GM12878 (cell line): ENCODE results near the gene ZNF777. TPM values are rescaled to one million over a fixed set of nuclear protein-coding genes. Genes with fewer than 3 reads are reported as not detected.

Experiments
- ATAC-seq: fragments of 200-7000 bp; cut with Tn5 transposase; 3 replicates; pipeline ENCODE4 v1.9.1; 2020; ENCODE audit warnings: mild to moderate bottlenecking, moderate library complexity
- BruUV-seq: library from RNA; stranded (reverse); fragments of 400-500 nt; replicated peaks from 2 replicates; lab custom pipeline; 2021; lab: Mats Ljungman, UMichigan
- CTCF ChIA-PET: fragments of 300-600 bp; sonication (Branson Sonifier 250); formaldehyde crosslinking; extraction: SDS; loops from one replicate; lab custom pipeline; 2021; ENCODE audit warnings: inconsistent platforms; lab: Yijun Ruan, JAX
- POLR2A ChIA-PET: fragments of 350-600 bp; formaldehyde crosslinking; extraction: SDS; loops from one replicate; lab custom pipeline; 2021; ENCODE audit warnings: inconsistent platforms; lab: Charles Lee
- RAD21 ChIA-PET: fragments of 300-600 bp; sonication (Branson Sonifier 250); formaldehyde crosslinking; loops from one replicate; lab custom pipeline; 2023; ENCODE audit warnings: antibody characterized with exemption; ENCODE audit not compliant: unreplicated experiment; lab: Charles Lee
- SMC1A ChIA-PET: fragments of 300-600 bp; sonication (Branson Sonifier 250); formaldehyde crosslinking; loops from one replicate; lab custom pipeline; 2023; ENCODE audit not compliant: unreplicated experiment, uncharacterized antibody; lab: Charles Lee
- DNase-seq: peaks from one replicate; pipeline ENCODE4 v3.0.0-alpha.2; 2011; ENCODE audit warnings: low read depth, low spot score
- FAIRE-seq: peaks from 3 replicates; lab custom pipeline; 2011; peaks lifted over from hg19 to GRCh38; lab: Jason Lieb, UNC
- H2AFZ ChIP-seq: 2 replicates; pipeline ENCODE4 v1.6.0; 2011; ENCODE audit warnings: low read depth, low read length, control low read depth; ENCODE audit not compliant: control insufficient read depth
- H3K27ac ChIP-seq: 2 replicates; pipeline ENCODE4 v1.5.1; 2011; ENCODE audit warnings: control low read depth; ENCODE audit not compliant: control insufficient read depth, insufficient read depth
- H3K27me3 ChIP-seq, 2 experiments: replicated peaks in 1 of 2; 2 replicates each; pipeline versions ENCODE4 v1.6.0 to v1.6.1; 2011; ENCODE audit warnings: low read length in 1 of 2; ENCODE audit not compliant: control insufficient read depth in 2 of 2, insufficient read depth in 2 of 2
- H3K36me3 ChIP-seq, 2 experiments: 2 replicates each; pipeline ENCODE4 v1.5.1; 2011; ENCODE audit warnings: low read length in 1 of 2; ENCODE audit not compliant: control insufficient read depth in 2 of 2, insufficient read depth in 2 of 2
- H3K4me1 ChIP-seq: 2 replicates; pipeline ENCODE4 v1.6.1; 2011; ENCODE audit warnings: mild to moderate bottlenecking, low read length, moderate library complexity, mixed read lengths; ENCODE audit not compliant: control insufficient read depth, insufficient read depth
- H3K4me2 ChIP-seq: 2 replicates; pipeline ENCODE4 v1.6.0; 2011; ENCODE audit warnings: control low read depth; ENCODE audit not compliant: control insufficient read depth, insufficient read depth
- H3K4me3 ChIP-seq: fragments of 200-600 bp; sonication (generic); 2 replicates; pipeline ENCODE4 v1.5.1; 2016
- H3K79me2 ChIP-seq: 2 replicates; pipeline ENCODE4 v1.6.0; 2011; ENCODE audit warnings: low read length; ENCODE audit not compliant: control insufficient read depth, insufficient read depth
- H3K9ac ChIP-seq: 2 replicates; pipeline ENCODE4 v1.8.0; 2011; ENCODE audit warnings: low read length, control low read depth, mixed read lengths; ENCODE audit not compliant: control insufficient read depth, insufficient read depth
- H3K9me3 ChIP-seq: replicated peaks from 3 replicates; pipeline ENCODE4 v1.5.1; 2011; ENCODE audit warnings: mild to moderate bottlenecking, low read length; ENCODE audit not compliant: control insufficient read depth, insufficient read depth
- H4K20me1 ChIP-seq: 2 replicates; pipeline ENCODE4 v1.6.0; 2011; ENCODE audit not compliant: control insufficient read depth, insufficient read depth
- ASH2L ChIP-seq: fragments of 300-600, 200-600 bp; sonication (generic); IDR thresholded peaks from 2 replicates; pipeline ENCODE4 v1.6.1; 2017; ENCODE audit warnings: low read depth, mild to moderate bottlenecking, borderline replicate concordance
- BCL11A ChIP-seq: IDR thresholded peaks from 2 replicates; pipeline ENCODE4 v1.6.1; 2011; ENCODE audit warnings: low read depth, low read length
- CHD2 ChIP-seq: IDR thresholded peaks from 2 replicates; pipeline ENCODE4 v1.6.1; 2011; ENCODE audit warnings: low read depth, low read length, improper control_type of control experiment, borderline replicate concordance
- CREB1 ChIP-seq: IDR thresholded peaks from 2 replicates; pipeline ENCODE4 v1.6.1; 2012; ENCODE audit warnings: low read depth, mild to moderate bottlenecking, inconsistent platforms
- FOXM1 ChIP-seq: IDR thresholded peaks from 2 replicates; pipeline ENCODE4 v1.6.1; 2012; ENCODE audit warnings: low read depth, mild to moderate bottlenecking, inconsistent platforms, low read length, moderate library complexity
- HDAC2 ChIP-seq: fragments of 200-600 bp; sonication (generic); IDR thresholded peaks from 2 replicates; pipeline ENCODE4 v1.6.1; 2017
- HSF1 ChIP-seq: fragments of 150-350 bp; IDR thresholded peaks from 2 replicates; pipeline ENCODE4 v1.6.1; 2014; ENCODE audit warnings: mild to moderate bottlenecking, low read depth, low read length
- KDM1A ChIP-seq: fragments of 200-600 bp; sonication (generic); IDR thresholded peaks from 2 replicates; pipeline ENCODE4 v1.6.1; 2016; ENCODE audit warnings: borderline replicate concordance
- NBN ChIP-seq: fragments of 450-650 bp; IDR thresholded peaks from 2 replicates; pipeline ENCODE4 v1.6.1; 2016
- NKRF ChIP-seq: fragments of 450-650 bp; conservative IDR thresholded peaks from 2 replicates; pipeline ENCODE4 v1.6.1; 2017; ENCODE audit warnings: mild to moderate bottlenecking, moderate library complexity
- RAD21 ChIP-seq: IDR thresholded peaks from 2 replicates; pipeline ENCODE4 v1.6.1; 2011; ENCODE audit warnings: mild to moderate bottlenecking, low read depth, low read length, moderate library complexity; ENCODE audit not compliant: insufficient read depth
- TARDBP ChIP-seq: IDR thresholded peaks from 2 replicates; pipeline ENCODE4 v1.6.1; 2016; ENCODE audit warnings: borderline replicate concordance
- TCF7 ChIP-seq: IDR thresholded peaks from 2 replicates; pipeline ENCODE4 v1.6.1; 2014; ENCODE audit warnings: antibody characterized with exemption, borderline replicate concordance
- YBX1 ChIP-seq: fragments of 450-650 bp; IDR thresholded peaks from 2 replicates; pipeline ENCODE4 v1.6.1; 2016; ENCODE audit warnings: antibody characterized with exemption
- ZBTB4 ChIP-seq: fragments of 450-650 bp; formaldehyde crosslinking; IDR thresholded peaks from 2 replicates; pipeline ENCODE4 v1.4.0; 2022; ENCODE audit warnings: mild to moderate bottlenecking, moderate library complexity
- ZNF217 ChIP-seq: fragments of 450-650 bp; IDR thresholded peaks from 2 replicates; pipeline ENCODE4 v1.6.1; 2017; ENCODE audit warnings: antibody characterized with exemption, mild to moderate bottlenecking
- WGBS: methylation state at CpG from one replicate; pipeline ENCODE4 v1.1.6; 2016; ENCODE audit warnings: low lambda C conversion rate; ENCODE audit not compliant: insufficient replicate concordance, insufficient coverage; ENCODE audit errors: missing lambda C conversion rate; 5-methylcytosine and 5-hydroxymethylcytosine counted together
- in situ Hi-C: fragments of 300-500 bp; cut with MboI; formaldehyde crosslinking; loops from 9 replicates; pipeline ENCODE4 v1.14.3; 2018; ENCODE audit warnings: mixed read lengths
- intact Hi-C: fragments of 100-400 bp; cut with micrococcal nuclease; formaldehyde crosslinking; loops from one replicate; pipeline ENCODE4 v1.14.2; 2022; ENCODE audit not compliant: unreplicated experiment
- polyA plus RNA-seq, 11 experiments: library from polyadenylated mRNA; depleted of rRNA in 4 of 11; unstranded in 6 of 11; stranded (reverse) in 5 of 11; fragments of >200 nt; fragmentation: Nextera tagmentation in 4 of 11; fragmentation: Illumina TruSeq in 1 of 11; extraction: Ambion mirVana in 4 of 11; extraction: Trizol in 1 of 11; gene quantifications; 1 replicate in 1 of 11; 2 replicates in 10 of 11; pipeline versions ENCODE4 v1.2.1 to v1.2.3, GENCODE V29; 2011 to 2016; ENCODE audit warnings: inconsistent platforms in 2 of 11, missing spikeins in 2 of 11, low read depth in 1 of 11
- total RNA-seq, 4 experiments: library from RNA; depleted of rRNA in 3 of 4; stranded (reverse); fragments of >200 nt in 3 of 4; fragmentation: Illumina TruSeq in 1 of 4; extraction: Trizol in 1 of 4; gene quantifications; 2 replicates each; pipeline versions ENCODE4 v1.2.1 to v1.2.3, GENCODE V29; 2013 to 2021

Gene ZNF777
- total and polyA plus RNA-seq, 10 of the 15 experiments (the other 5 are each of a cell fraction or from before 2014, with no cell fraction given): 0.03 to 16.0 (median 3.7) TPM

- intact Hi-C loops (no loop called here), in situ Hi-C loops (no loop called here)
- no peaks in the 10 kb centered on the region for H3K79me2 ChIP-seq
- RAD21 ChIA-PET: no interaction called here
- CTCF ChIA-PET: interaction anchor here (1.0 kb wide), 1 partner anchor 8 kb away, joined by 3 read pairs; no protein-coding TSS in a partner anchor
- POLR2A ChIA-PET: no interaction called here
- H3K36me3 ChIP-seq: no peaks in the 10 kb centered on the region
- H2AFZ ChIP-seq: no peak overlapping the region
- BruUV-seq: no TSS peak
- H3K4me1 ChIP-seq: no peaks in the 10 kb centered on the region
- H3K9me3 ChIP-seq: no peaks in the 10 kb centered on the region
- WGBS: 46% methylated on average over 8 of the region's 9 CpGs
- FAIRE-seq (no peak), ATAC-seq (no peak), DNase-seq (no peak)
- no peaks in the 10 kb centered on the region for H4K20me1 ChIP-seq
- no peak overlapping the region for H3K9ac ChIP-seq
- H3K4me2 ChIP-seq: no peak overlapping the region
- SMC1A ChIA-PET: interaction anchor here (0.7 to 1.2 kb wide), 2 partner anchors 9 to 29 kb away, joined by 3 to 4 read pairs; no protein-coding TSS in a partner anchor
- H3K4me3 ChIP-seq: no peak overlapping the region
- H3K27me3 ChIP-seq: no peaks in the 10 kb centered on the region; a peak in 2 of 4 replicates
- no peak overlapping the region for H3K27ac ChIP-seq
- TF ChIP-seq CREB1 (no peak), KDM1A (no peak), HSF1 (no peak), HDAC2 (no peak), NKRF (no peak), YBX1 (no peak), BCL11A (no peak), ZBTB4 (CRISPR knock-in tag) (no peak), TCF7 (no peak), TARDBP (no peak), ZNF217 (no peak), FOXM1 (no peak), ASH2L (no peak), CHD2 (no peak), RAD21 (no peak), NBN (no peak)
These were observed 75.5 kb downstream of the ZNF777 start for GRCh38 chr7:149385195-149385950.
